Activated B cell treated with CpG ODN at 0.5 μM for 24 hours (primary cell): ENCODE measurements around the gene LIPC. TPM values are rescaled to one million over a fixed set of nuclear protein-coding genes. Genes with fewer than 3 reads are reported as not detected.

Source experiments
- ATAC-seq: fragments of 200-7000 bp; cut with Tn5 transposase; one replicate; pipeline ENCODE4 v1.10.0; 2021; ENCODE audit warnings: low read depth, mild to moderate bottlenecking, moderate library complexity
- CTCF ChIA-PET: fragments of 350-600 bp; sonication (Branson Sonifier 250); formaldehyde crosslinking; loops from one replicate; lab custom pipeline; 2021; ENCODE audit warnings: antibody characterized with exemption; lab: Charles Lee
- POLR2A ChIA-PET: fragments of 350-600 bp; sonication (Branson Sonifier 250); formaldehyde crosslinking; loops from one replicate; lab custom pipeline; 2021; ENCODE audit warnings: antibody characterized with exemption; lab: Charles Lee
- DNase-seq: peaks from one replicate; pipeline ENCODE4 v3.0.0; 2022
- H3K27ac Mint-ChIP-seq: one replicate; pipeline ENCODE4 v1.8.0; 2020; ENCODE audit warnings: mixed read lengths
- H3K27me3 Mint-ChIP-seq: one replicate; pipeline ENCODE4 v1.8.0; 2021; ENCODE audit warnings: mixed read lengths
- H3K36me3 Mint-ChIP-seq: one replicate; pipeline ENCODE4 v1.8.0; 2021; ENCODE audit warnings: low read depth, mixed read lengths
- H3K4me1 Mint-ChIP-seq: one replicate; pipeline ENCODE4 v1.8.0; 2021; ENCODE audit warnings: mixed read lengths
- H3K4me3 Mint-ChIP-seq: one replicate; pipeline ENCODE4 v1.8.0; 2020; ENCODE audit warnings: mild to moderate bottlenecking, mixed read lengths
- H3K9me3 Mint-ChIP-seq: one replicate; pipeline ENCODE4 v1.8.0; 2020; ENCODE audit warnings: mixed read lengths
- intact Hi-C: fragments of 100-400 bp; cut with micrococcal nuclease; formaldehyde crosslinking; loops from one replicate; pipeline ENCODE4 v1.15.1; 2024
- total RNA-seq: library from RNA; stranded (reverse); gene quantifications from 2 replicates; pipeline ENCODE4 v1.2.3, GENCODE V29; 2022
- TF ChIP-seq, protein P1 (sequence below): fragments of 200-600 bp; IDR thresholded peaks from one replicate; pipeline ENCODE4 v1.8.0; 2022; ENCODE audit warnings: antibody characterized with exemption, mild to moderate bottlenecking

Gene LIPC
- total RNA-seq, 1 donor from 2014 or later, result not detected

DNA sequence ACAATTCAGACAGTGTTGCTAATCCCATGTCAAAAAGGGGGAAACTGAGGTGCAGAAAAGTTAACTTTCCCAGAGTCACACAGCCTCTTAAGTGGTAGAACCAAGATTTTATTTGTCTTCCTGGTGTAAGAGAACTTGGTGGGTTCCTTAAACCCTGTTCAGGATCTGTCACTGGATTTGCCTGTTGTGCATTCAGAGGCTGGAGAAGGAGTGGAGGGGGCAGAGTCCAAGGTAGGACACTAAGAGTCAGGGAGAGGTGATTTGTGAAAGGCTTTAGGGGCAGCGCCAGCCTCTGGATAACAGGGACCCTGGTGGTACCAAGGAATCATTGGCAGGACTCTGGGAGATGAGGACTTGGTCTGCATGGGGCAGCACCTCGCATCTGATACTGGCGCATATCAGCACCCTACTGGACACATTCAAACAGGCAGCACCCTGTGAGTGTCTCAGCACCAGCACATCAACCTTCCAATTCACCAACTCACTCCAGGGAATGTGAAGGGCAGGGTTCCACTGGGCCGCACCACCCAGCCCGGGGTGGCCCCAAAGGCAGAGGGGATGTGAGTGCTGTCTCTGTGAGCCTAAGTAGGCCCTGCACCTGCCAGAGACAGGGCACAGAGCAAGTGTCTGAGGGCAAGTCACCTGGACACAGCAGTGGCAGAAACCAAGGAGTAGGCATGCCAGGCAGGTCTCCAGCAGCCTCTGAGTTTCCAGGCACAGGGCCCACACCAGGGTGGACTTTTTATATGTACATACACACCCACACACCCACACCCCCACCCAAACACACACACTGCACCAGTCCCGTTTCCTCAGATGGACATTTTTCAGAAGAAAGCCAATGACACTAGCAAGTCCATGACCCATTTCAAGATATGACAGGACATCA lies 71.6 kb downstream of the LIPC start:
- H3K27me3 Mint-ChIP-seq, result peaks cover 4% of the 10 kb centered on the region
- DNase-seq, result no peak
- TF ChIP-seq, protein P1, sequence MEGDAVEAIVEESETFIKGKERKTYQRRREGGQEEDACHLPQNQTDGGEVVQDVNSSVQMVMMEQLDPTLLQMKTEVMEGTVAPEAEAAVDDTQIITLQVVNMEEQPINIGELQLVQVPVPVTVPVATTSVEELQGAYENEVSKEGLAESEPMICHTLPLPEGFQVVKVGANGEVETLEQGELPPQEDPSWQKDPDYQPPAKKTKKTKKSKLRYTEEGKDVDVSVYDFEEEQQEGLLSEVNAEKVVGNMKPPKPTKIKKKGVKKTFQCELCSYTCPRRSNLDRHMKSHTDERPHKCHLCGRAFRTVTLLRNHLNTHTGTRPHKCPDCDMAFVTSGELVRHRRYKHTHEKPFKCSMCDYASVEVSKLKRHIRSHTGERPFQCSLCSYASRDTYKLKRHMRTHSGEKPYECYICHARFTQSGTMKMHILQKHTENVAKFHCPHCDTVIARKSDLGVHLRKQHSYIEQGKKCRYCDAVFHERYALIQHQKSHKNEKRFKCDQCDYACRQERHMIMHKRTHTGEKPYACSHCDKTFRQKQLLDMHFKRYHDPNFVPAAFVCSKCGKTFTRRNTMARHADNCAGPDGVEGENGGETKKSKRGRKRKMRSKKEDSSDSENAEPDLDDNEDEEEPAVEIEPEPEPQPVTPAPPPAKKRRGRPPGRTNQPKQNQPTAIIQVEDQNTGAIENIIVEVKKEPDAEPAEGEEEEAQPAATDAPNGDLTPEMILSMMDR, result no peak
- intact Hi-C loops, result no loop called here
- no peaks in the 10 kb centered on the region for H3K36me3 Mint-ChIP-seq
- H3K4me1 Mint-ChIP-seq, result no peaks in the 10 kb centered on the region
- ChIA-PET POLR2A (interaction anchor here (0.6 kb wide), 1 partner anchor 78 kb away, joined by 7 read pairs; no protein-coding TSS in a partner anchor), CTCF (no interaction called here)
- no peak for ATAC-seq
- no peak overlapping the region for H3K27ac Mint-ChIP-seq
- no peaks in the 10 kb centered on the region for H3K9me3 Mint-ChIP-seq
- H3K4me3 Mint-ChIP-seq, result no peak overlapping the region

- POLR2A ChIA-PET, result no interaction called here
These were observed 73.0 kb downstream of the LIPC start for GRCh38 chr15:58504674-58505234.

GRCh38 chr15:58505581-58505980 lies 73.8 kb downstream of the LIPC start:
- ChIA-PET CTCF (no interaction called here), POLR2A (no interaction called here)
- no peaks in the 10 kb centered on the region for H3K4me1 Mint-ChIP-seq

More at GRCh38 chr15:58504674-58505234, 73.0 kb downstream of the LIPC start:
- H3K4me3 Mint-ChIP-seq, result no peak overlapping the region
- TF ChIP-seq, protein P1, result no peak
- no peaks in the 10 kb centered on the region for H3K9me3 Mint-ChIP-seq
- intact Hi-C loops, result no loop called here
- peaks cover 6% of the 10 kb centered on the region for H3K27me3 Mint-ChIP-seq
- H3K4me1 Mint-ChIP-seq, result no peaks in the 10 kb centered on the region
- no peak overlapping the region for H3K27ac Mint-ChIP-seq
- no peaks in the 10 kb centered on the region for H3K36me3 Mint-ChIP-seq
- ATAC-seq, result no peak
- CTCF ChIA-PET, result no interaction called here
- no peak for DNase-seq

DNA sequence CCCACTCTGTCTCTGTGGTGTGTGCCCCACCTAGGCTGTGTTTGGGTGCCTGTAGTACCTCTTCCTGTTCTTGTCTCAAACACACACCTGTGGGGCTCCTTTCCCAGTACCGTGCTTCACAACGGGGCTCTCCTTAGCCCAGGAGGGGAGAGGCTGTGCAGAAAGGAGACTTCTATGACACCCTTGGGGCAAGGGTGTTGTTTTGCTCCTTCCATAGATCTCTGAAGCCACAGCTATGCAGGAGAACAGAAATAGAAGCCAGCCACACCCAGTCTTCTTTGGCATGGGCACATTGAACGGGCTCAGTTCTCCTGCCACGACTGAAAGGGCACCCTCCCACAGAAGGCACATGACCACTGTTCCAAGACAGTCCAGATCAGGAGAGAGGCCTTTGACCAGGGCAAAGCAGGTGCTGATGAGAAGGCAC lies 74.3 kb downstream of the LIPC start:
- ChIA-PET CTCF (no interaction called here), POLR2A (no interaction called here)
- intact Hi-C loops, result no loop called here
- H3K9me3 Mint-ChIP-seq, result no peaks in the 10 kb centered on the region
- DNase-seq, result no peak
- no peak for ATAC-seq
- H3K27me3 Mint-ChIP-seq, result peaks cover 6% of the 10 kb centered on the region
- no peaks in the 10 kb centered on the region for H3K36me3 Mint-ChIP-seq
- no peak overlapping the region for H3K27ac Mint-ChIP-seq
- H3K4me1 Mint-ChIP-seq, result no peaks in the 10 kb centered on the region
- no peak overlapping the region for H3K4me3 Mint-ChIP-seq
- TF ChIP-seq, protein P1, result no peak

More at GRCh38 chr15:58505581-58505980, 73.8 kb downstream of the LIPC start:
- DNase-seq (no peak), ATAC-seq (no peak)
- intact Hi-C loops, result no loop called here
- TF ChIP-seq, protein P1, result no peak
- Mint-ChIP-seq H3K4me3 (no peak overlapping the region), H3K9me3 (no peaks in the 10 kb centered on the region), H3K36me3 (no peaks in the 10 kb centered on the region), H3K27ac (no peak overlapping the region), H3K27me3 (peaks cover 6% of the 10 kb centered on the region)
